ENCODE results near the gene CPNE6. TPM values are rescaled to one million over a fixed set of nuclear protein-coding genes. Genes with fewer than 3 reads are reported as not detected.

CPNE6 gene
- total and polyA plus RNA-seq, 2 donors from 2014 or later, result 0.19 to 3.4 TPM

DNA sequence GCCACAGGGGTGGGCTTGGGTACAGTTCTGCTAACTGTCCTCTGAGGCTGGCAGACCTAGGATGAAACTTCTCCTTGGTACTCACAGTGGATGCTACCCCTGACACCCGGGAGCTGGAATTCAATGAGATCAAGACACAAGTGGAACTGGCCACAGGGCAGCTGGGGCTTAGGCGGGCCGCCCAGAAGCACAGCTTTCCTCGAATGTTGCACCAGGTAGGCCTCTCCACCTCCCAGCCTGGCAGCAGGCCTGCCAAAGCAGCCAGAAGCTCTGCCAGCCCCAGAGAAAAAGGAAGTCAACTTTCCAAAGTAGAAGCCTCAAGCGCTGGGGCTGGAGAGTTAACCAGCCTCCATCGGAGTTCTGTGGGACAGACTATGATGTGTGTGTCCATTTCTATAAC lies 45.8 kb downstream of the CPNE6 start:
- Histone ChIP-seq H3K9ac (ENCODE audit: low read length in 3 of 3) (no peak overlapping the region), H3K27ac (ENCODE audit: low read depth in 2 of 2, low read length in 2 of 2) (no peak overlapping the region), H3K4me3 (ENCODE audit: low read length in 3 of 3) (no peak overlapping the region), H3K36me3 (ENCODE audit: control insufficient read depth in 2 of 3, insufficient read depth in 3 of 3, low read length in 3 of 3) (peaks cover 9 to 43% (median 31%) of the 10 kb centered on the region in 3 donors), H3K27me3 (ENCODE audit: control insufficient read depth, insufficient read depth, low read length) (no peaks in the 10 kb centered on the region), H3K9me3 (ENCODE audit: control insufficient read depth in 2 of 3, insufficient read depth in 1 of 3, low read length in 3 of 3) (no peaks in the 10 kb centered on the region), H3K4me1 (ENCODE audit: control insufficient read depth in 2 of 3, insufficient read depth in 2 of 3, low read depth in 1 of 3, low read length in 3 of 3) (peaks cover 0 to 20% (median 10%) of the 10 kb centered on the region in 3 donors)
- TF ChIP-seq, protein P1, sequence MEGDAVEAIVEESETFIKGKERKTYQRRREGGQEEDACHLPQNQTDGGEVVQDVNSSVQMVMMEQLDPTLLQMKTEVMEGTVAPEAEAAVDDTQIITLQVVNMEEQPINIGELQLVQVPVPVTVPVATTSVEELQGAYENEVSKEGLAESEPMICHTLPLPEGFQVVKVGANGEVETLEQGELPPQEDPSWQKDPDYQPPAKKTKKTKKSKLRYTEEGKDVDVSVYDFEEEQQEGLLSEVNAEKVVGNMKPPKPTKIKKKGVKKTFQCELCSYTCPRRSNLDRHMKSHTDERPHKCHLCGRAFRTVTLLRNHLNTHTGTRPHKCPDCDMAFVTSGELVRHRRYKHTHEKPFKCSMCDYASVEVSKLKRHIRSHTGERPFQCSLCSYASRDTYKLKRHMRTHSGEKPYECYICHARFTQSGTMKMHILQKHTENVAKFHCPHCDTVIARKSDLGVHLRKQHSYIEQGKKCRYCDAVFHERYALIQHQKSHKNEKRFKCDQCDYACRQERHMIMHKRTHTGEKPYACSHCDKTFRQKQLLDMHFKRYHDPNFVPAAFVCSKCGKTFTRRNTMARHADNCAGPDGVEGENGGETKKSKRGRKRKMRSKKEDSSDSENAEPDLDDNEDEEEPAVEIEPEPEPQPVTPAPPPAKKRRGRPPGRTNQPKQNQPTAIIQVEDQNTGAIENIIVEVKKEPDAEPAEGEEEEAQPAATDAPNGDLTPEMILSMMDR (IDR thresholded peaks at IDR 0.05; ENCODE audit: borderline replicate concordance, extremely low read depth, insufficient read depth), result no peak
- FAIRE-seq (no peak), DNase-seq (peak in 1 of 5 donors; percentile 61)
- intact Hi-C loops (cut with DNase I), result no loop called here

DNA sequence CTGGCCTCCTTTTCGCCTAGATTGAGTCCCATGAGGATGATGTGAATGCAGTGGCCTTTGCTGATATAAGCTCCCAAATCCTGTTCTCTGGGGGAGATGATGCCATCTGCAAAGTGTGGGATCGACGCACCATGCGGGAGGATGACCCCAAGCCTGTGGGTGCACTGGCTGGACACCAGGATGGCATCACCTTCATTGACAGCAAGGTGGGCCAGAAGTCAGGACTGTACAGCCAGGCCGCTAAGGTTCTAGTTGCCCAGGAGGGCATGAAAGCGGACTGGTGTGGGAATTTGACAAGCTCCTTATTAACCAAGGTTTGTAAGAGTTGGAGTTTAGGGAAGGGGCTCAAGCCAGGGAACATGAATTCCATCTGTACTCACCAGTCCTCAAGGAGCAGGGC lies 48.3 kb downstream of the CPNE6 start:
- H3K9me3 ChIP-seq (ENCODE audit: control insufficient read depth in 2 of 3, insufficient read depth in 1 of 3, low read length in 3 of 3), result no peaks in the 10 kb centered on the region
- peaks cover 0 to 18% (median 10%) of the 10 kb centered on the region in 3 donors for H3K4me1 ChIP-seq (ENCODE audit: control insufficient read depth in 2 of 3, insufficient read depth in 2 of 3, low read depth in 1 of 3, low read length in 3 of 3)
- intact Hi-C loops (cut with DNase I), result no loop called here
- TF ChIP-seq, protein P1 (IDR thresholded peaks at IDR 0.05; ENCODE audit: borderline replicate concordance, extremely low read depth, insufficient read depth), result no peak
- no peaks in the 10 kb centered on the region for H3K27me3 ChIP-seq (ENCODE audit: control insufficient read depth, insufficient read depth, low read length)
- DNase-seq (no peak), FAIRE-seq (no peak)
- no peak overlapping the region for H3K27ac ChIP-seq (ENCODE audit: low read depth in 2 of 2, low read length in 2 of 2)
- H3K9ac ChIP-seq (ENCODE audit: low read length in 3 of 3), result no peak overlapping the region
- H3K36me3 ChIP-seq (ENCODE audit: control insufficient read depth in 2 of 3, insufficient read depth in 3 of 3, low read length in 3 of 3), result peaks cover 9 to 59% (median 44%) of the 10 kb centered on the region in 3 donors
- H3K4me3 ChIP-seq (ENCODE audit: low read length in 3 of 3), result no peak overlapping the region

DNA sequence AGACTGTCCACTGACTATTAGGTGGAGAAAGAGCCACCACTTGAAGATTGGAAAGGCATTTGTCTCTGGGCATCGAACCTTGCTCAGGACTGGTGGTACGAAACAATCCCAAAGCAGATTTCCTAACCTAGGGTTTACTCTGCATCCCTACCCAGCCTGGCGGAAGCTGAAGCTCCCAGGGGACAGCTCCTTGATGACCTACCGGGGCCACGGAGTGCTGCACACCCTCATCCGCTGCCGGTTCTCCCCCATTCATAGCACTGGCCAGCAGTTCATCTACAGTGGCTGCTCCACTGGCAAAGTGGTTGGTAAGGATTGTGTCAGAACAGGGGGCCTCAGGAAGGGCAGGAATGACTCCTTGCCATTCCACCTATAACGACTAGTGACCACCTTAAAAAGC lies 49.8 kb downstream of the CPNE6 start:
- Histone ChIP-seq H3K27ac (ENCODE audit: low read depth in 2 of 2, low read length in 2 of 2) (no peak overlapping the region), H3K4me1 (ENCODE audit: control insufficient read depth in 2 of 3, insufficient read depth in 2 of 3, low read depth in 1 of 3, low read length in 3 of 3) (peaks cover 0 to 8% (median 7%) of the 10 kb centered on the region in 3 donors), H3K9me3 (ENCODE audit: control insufficient read depth in 2 of 3, insufficient read depth in 1 of 3, low read length in 3 of 3) (no peaks in the 10 kb centered on the region), H3K9ac (ENCODE audit: low read length in 3 of 3) (no peak overlapping the region), H3K36me3 (ENCODE audit: control insufficient read depth in 2 of 3, insufficient read depth in 3 of 3, low read length in 3 of 3) (peaks cover 9 to 59% (median 44%) of the 10 kb centered on the region in 3 donors), H3K27me3 (ENCODE audit: control insufficient read depth, insufficient read depth, low read length) (no peaks in the 10 kb centered on the region), H3K4me3 (ENCODE audit: low read length in 3 of 3) (no peak overlapping the region)
- intact Hi-C loops (cut with DNase I), result no loop called here
- DNase-seq (no peak), FAIRE-seq (no peak)
- TF ChIP-seq, protein P1 (IDR thresholded peaks at IDR 0.05; ENCODE audit: borderline replicate concordance, extremely low read depth, insufficient read depth), result no peak

DNA sequence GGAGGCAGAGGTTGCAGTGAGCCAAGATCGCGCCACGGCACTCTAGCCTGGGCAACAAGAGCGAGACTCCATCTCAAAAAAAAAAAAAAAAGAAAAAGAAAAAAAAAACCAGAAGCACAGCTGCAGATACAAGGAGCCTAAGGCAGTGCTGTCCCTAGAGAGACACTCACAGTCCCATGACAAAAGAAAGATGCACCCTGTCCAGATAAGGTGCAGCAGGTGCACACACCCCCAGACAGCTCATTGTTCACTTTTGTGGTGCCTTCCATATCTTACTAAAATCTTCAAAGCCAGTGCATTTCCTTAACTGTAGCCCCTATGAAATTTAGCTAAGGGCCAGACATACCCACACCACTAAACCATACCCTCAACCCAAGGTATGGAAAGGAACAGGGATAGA lies 51.1 kb downstream of the CPNE6 start:
- Histone ChIP-seq H3K9me3 (ENCODE audit: control insufficient read depth in 2 of 3, insufficient read depth in 1 of 3, low read length in 3 of 3) (no peaks in the 10 kb centered on the region), H3K4me3 (ENCODE audit: low read length in 3 of 3) (no peak overlapping the region), H3K4me1 (ENCODE audit: control insufficient read depth in 2 of 3, insufficient read depth in 2 of 3, low read depth in 1 of 3, low read length in 3 of 3) (no peaks in the 10 kb centered on the region), H3K27ac (ENCODE audit: low read depth in 2 of 2, low read length in 2 of 2) (no peak overlapping the region), H3K9ac (ENCODE audit: low read length in 3 of 3) (no peak overlapping the region), H3K27me3 (ENCODE audit: control insufficient read depth, insufficient read depth, low read length) (no peaks in the 10 kb centered on the region), H3K36me3 (ENCODE audit: control insufficient read depth in 2 of 3, insufficient read depth in 3 of 3, low read length in 3 of 3) (peaks cover 9 to 57% (median 44%) of the 10 kb centered on the region in 3 donors)
- DNase-seq (no peak), FAIRE-seq (no peak)
- TF ChIP-seq, protein P1 (IDR thresholded peaks at IDR 0.05; ENCODE audit: borderline replicate concordance, extremely low read depth, insufficient read depth), result no peak
- intact Hi-C loops (cut with DNase I), result no loop called here
